Activated B cell treated with CpG ODN at 0.5 μM for 24 hours (primary cell): ENCODE results near the gene TEAD1. TPM values are rescaled to one million over a fixed set of nuclear protein-coding genes. Genes with fewer than 3 reads are reported as not detected.

Experiments used
- ATAC-seq: fragments of 200-7000 bp; cut with Tn5 transposase; one replicate; pipeline ENCODE4 v1.10.0; 2021; ENCODE audit warnings: low read depth, mild to moderate bottlenecking, moderate library complexity
- CTCF ChIA-PET: fragments of 350-600 bp; sonication (Branson Sonifier 250); formaldehyde crosslinking; loops from one replicate; lab custom pipeline; 2021; ENCODE audit warnings: antibody characterized with exemption; lab: Charles Lee
- POLR2A ChIA-PET: fragments of 350-600 bp; sonication (Branson Sonifier 250); formaldehyde crosslinking; loops from one replicate; lab custom pipeline; 2021; ENCODE audit warnings: antibody characterized with exemption; lab: Charles Lee
- DNase-seq: peaks from one replicate; pipeline ENCODE4 v3.0.0; 2022
- H3K27ac Mint-ChIP-seq: one replicate; pipeline ENCODE4 v1.8.0; 2020; ENCODE audit warnings: mixed read lengths
- H3K27me3 Mint-ChIP-seq: one replicate; pipeline ENCODE4 v1.8.0; 2021; ENCODE audit warnings: mixed read lengths
- H3K36me3 Mint-ChIP-seq: one replicate; pipeline ENCODE4 v1.8.0; 2021; ENCODE audit warnings: low read depth, mixed read lengths
- H3K4me1 Mint-ChIP-seq: one replicate; pipeline ENCODE4 v1.8.0; 2021; ENCODE audit warnings: mixed read lengths
- H3K4me3 Mint-ChIP-seq: one replicate; pipeline ENCODE4 v1.8.0; 2020; ENCODE audit warnings: mild to moderate bottlenecking, mixed read lengths
- H3K9me3 Mint-ChIP-seq: one replicate; pipeline ENCODE4 v1.8.0; 2020; ENCODE audit warnings: mixed read lengths
- CTCF ChIP-seq: fragments of 200-600 bp; IDR thresholded peaks from one replicate; pipeline ENCODE4 v1.8.0; 2022; ENCODE audit warnings: antibody characterized with exemption, mild to moderate bottlenecking
- intact Hi-C: fragments of 100-400 bp; cut with micrococcal nuclease; formaldehyde crosslinking; loops from one replicate; pipeline ENCODE4 v1.15.1; 2024
- total RNA-seq: library from RNA; stranded (reverse); gene quantifications from 2 replicates; pipeline ENCODE4 v1.2.3, GENCODE V29; 2022

TEAD1 gene
- total RNA-seq, 1 donor from 2014 or later = 0.07 TPM

GRCh38 chr11:12693094-12693478, 18.9 kb downstream of the TEAD1 start:
- TF ChIP-seq CTCF = no peak
- peaks cover 49% of the 10 kb centered on the region for H3K27me3 Mint-ChIP-seq
- ATAC-seq (no peak), DNase-seq (no peak)
- intact Hi-C loops = no loop called here
- no peaks in the 10 kb centered on the region for H3K4me1 Mint-ChIP-seq
- ChIA-PET POLR2A (no interaction called here), CTCF (no interaction called here)
- peaks cover 4% of the 10 kb centered on the region for H3K9me3 Mint-ChIP-seq
- H3K27ac Mint-ChIP-seq = no peak overlapping the region
- H3K36me3 Mint-ChIP-seq = no peaks in the 10 kb centered on the region
- H3K4me3 Mint-ChIP-seq = no peak overlapping the region

- DNase-seq (no peak), ATAC-seq (no peak)
- H3K4me3 Mint-ChIP-seq = no peak overlapping the region
- no peak overlapping the region for H3K27ac Mint-ChIP-seq
- no peak for TF ChIP-seq CTCF
- POLR2A ChIA-PET = no interaction called here
- intact Hi-C loops = no loop called here
- H3K36me3 Mint-ChIP-seq = no peaks in the 10 kb centered on the region
- peaks cover 4% of the 10 kb centered on the region for H3K9me3 Mint-ChIP-seq
- H3K27me3 Mint-ChIP-seq = peaks cover 49% of the 10 kb centered on the region
- H3K4me1 Mint-ChIP-seq = no peaks in the 10 kb centered on the region
- CTCF ChIA-PET = no interaction called here
These were observed 19.4 kb downstream of the TEAD1 start for GRCh38 chr11:12693479-12694182.

GRCh38 chr11:12694183-12694531, 19.9 kb downstream of the TEAD1 start:
- POLR2A ChIA-PET = no interaction called here
- intact Hi-C loops = no loop called here
- no peak for ATAC-seq
- Mint-ChIP-seq H3K4me3 (no peak overlapping the region), H3K27me3 (peaks cover 46% of the 10 kb centered on the region), H3K9me3 (peaks cover under 1% of the 10 kb centered on the region), H3K36me3 (no peaks in the 10 kb centered on the region), H3K4me1 (no peaks in the 10 kb centered on the region), H3K27ac (no peak overlapping the region)
- no peak for DNase-seq
- CTCF ChIA-PET = no interaction called here
- no peak for TF ChIP-seq CTCF

GRCh38 chr11:12695221-12695794, 21.1 kb downstream of the TEAD1 start:
- ChIA-PET CTCF (no interaction called here), POLR2A (no interaction called here)
- Mint-ChIP-seq H3K36me3 (no peaks in the 10 kb centered on the region), H3K4me1 (no peaks in the 10 kb centered on the region), H3K4me3 (no peak overlapping the region), H3K9me3 (no peaks in the 10 kb centered on the region), H3K27me3 (peaks cover 48% of the 10 kb centered on the region), H3K27ac (no peak overlapping the region)
- no peak for DNase-seq
- intact Hi-C loops = no loop called here
- no peak for ATAC-seq
- no peak for TF ChIP-seq CTCF

GRCh38 chr11:12695873-12696272, 21.7 kb downstream of the TEAD1 start:
- Mint-ChIP-seq H3K27ac (no peak overlapping the region), H3K4me1 (no peaks in the 10 kb centered on the region), H3K27me3 (peaks cover 48% of the 10 kb centered on the region), H3K9me3 (no peaks in the 10 kb centered on the region), H3K4me3 (no peak overlapping the region), H3K36me3 (no peaks in the 10 kb centered on the region)
- TF ChIP-seq CTCF = no peak
- no peak for ATAC-seq
- POLR2A ChIA-PET = no interaction called here
- no peak for DNase-seq
- CTCF ChIA-PET = no interaction called here
- intact Hi-C loops = no loop called here
